AG10803 (cell line): ENCODE results near the gene PRH2.

Source experiments
- DNase-seq: peaks from one replicate; pipeline ENCODE4 v3.0.0; 2010; ENCODE audit warnings: low read depth
- H3K4me3 ChIP-seq: 2 replicates; pipeline ENCODE4 v1.5.1; 2011; ENCODE audit warnings: mild to moderate bottlenecking, low read length, control low read depth
- TF ChIP-seq, protein P1 (sequence below): conservative IDR thresholded peaks from 2 replicates; pipeline ENCODE4 v1.5.1; 2011; ENCODE audit warnings: mild to moderate bottlenecking, low read length, control low read depth, inconsistent platforms

Gene PRH2

DNA sequence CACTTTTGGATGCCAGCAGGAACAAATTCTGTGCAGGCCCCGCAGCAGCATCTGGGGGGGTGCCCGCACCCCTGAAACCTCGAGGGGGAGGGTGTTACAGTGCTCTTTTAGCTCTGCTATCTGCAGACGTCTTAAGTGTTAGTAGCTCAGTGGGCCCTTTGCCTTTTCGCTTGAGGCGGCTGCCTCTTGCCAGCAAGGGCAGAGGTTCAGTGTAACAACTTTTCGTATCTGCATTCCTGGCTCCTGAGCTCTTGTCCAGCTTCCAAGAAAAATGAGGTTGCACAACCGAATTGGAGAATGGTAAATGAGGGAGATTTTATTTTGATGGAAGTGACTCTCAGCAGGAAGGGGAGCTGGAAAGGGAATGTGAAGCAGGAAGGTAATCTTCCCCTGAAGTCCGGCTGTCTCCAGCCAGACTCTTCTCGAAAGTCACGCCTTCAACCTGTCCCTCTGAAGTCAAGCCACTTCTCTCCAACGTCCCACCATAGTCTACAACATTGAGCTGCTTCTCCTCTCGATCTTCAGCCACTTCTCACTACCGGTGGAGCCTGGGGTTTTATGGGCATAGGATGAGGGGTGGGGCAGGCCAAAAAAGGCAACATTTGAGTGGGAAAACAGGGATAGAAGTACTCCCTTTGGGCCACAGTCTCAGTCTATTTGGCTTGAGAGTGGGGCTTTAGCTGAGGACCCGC is 39.9 kb downstream of the PRH2 start:
- DNase-seq: peak; percentile 67
- TF ChIP-seq, protein P1, sequence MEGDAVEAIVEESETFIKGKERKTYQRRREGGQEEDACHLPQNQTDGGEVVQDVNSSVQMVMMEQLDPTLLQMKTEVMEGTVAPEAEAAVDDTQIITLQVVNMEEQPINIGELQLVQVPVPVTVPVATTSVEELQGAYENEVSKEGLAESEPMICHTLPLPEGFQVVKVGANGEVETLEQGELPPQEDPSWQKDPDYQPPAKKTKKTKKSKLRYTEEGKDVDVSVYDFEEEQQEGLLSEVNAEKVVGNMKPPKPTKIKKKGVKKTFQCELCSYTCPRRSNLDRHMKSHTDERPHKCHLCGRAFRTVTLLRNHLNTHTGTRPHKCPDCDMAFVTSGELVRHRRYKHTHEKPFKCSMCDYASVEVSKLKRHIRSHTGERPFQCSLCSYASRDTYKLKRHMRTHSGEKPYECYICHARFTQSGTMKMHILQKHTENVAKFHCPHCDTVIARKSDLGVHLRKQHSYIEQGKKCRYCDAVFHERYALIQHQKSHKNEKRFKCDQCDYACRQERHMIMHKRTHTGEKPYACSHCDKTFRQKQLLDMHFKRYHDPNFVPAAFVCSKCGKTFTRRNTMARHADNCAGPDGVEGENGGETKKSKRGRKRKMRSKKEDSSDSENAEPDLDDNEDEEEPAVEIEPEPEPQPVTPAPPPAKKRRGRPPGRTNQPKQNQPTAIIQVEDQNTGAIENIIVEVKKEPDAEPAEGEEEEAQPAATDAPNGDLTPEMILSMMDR: no peak
- H3K4me3 ChIP-seq: no peak overlapping the region

DNA sequence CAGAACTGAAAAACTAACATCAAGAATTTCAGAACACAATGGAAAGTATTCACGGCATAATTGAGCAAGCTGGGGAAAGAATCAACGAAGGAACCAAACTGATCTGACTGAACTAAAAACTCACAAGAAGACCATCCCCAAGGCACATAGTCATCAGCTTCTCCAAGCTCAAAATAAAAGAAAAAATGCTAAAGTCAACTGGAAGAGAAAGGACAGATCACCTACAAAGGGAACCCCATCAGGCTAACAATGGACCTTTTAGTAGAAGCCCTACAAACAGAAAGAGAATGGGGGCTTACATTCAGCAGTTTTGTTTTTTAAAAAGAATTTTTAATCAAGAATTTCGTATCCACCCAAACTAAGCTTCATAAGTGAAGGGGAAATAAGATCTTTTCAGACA is 45.9 kb downstream of the PRH2 start:
- TF ChIP-seq, protein P1: no peak
- no peak overlapping the region for H3K4me3 ChIP-seq
- DNase-seq: no peak

DNA sequence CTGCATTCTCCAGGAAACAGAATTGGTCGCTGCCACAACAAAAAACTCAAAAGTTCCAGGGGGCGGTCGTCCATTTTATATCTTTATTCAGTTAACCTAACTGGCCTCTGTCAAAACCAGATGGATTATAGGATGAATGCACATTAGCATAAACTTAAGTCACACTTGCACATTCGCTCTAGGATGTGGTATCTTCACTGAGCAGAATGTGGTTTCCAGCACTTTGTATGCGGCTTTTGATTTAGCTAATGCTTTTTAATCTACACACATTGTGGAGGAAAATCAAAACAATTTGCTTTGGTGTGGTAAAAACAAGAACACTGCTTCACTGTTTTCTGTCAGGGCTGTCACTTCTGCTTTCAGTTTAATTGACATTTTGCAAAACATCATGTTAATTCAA is 53.2 kb downstream of the PRH2 start:
- TF ChIP-seq, protein P1: no peak
- H3K4me3 ChIP-seq: no peak overlapping the region
- DNase-seq: no peak
